NCI-H2227 (cell line): Measurements from ENCODE around the gene TOP2B.

ENCODE experiments used
- DNase-seq: peaks from one replicate; lab custom pipeline; 2025; ENCODE audit not compliant: unreplicated experiment; lab: John Stamatoyannopoulos, UW

Gene TOP2B, protein sequence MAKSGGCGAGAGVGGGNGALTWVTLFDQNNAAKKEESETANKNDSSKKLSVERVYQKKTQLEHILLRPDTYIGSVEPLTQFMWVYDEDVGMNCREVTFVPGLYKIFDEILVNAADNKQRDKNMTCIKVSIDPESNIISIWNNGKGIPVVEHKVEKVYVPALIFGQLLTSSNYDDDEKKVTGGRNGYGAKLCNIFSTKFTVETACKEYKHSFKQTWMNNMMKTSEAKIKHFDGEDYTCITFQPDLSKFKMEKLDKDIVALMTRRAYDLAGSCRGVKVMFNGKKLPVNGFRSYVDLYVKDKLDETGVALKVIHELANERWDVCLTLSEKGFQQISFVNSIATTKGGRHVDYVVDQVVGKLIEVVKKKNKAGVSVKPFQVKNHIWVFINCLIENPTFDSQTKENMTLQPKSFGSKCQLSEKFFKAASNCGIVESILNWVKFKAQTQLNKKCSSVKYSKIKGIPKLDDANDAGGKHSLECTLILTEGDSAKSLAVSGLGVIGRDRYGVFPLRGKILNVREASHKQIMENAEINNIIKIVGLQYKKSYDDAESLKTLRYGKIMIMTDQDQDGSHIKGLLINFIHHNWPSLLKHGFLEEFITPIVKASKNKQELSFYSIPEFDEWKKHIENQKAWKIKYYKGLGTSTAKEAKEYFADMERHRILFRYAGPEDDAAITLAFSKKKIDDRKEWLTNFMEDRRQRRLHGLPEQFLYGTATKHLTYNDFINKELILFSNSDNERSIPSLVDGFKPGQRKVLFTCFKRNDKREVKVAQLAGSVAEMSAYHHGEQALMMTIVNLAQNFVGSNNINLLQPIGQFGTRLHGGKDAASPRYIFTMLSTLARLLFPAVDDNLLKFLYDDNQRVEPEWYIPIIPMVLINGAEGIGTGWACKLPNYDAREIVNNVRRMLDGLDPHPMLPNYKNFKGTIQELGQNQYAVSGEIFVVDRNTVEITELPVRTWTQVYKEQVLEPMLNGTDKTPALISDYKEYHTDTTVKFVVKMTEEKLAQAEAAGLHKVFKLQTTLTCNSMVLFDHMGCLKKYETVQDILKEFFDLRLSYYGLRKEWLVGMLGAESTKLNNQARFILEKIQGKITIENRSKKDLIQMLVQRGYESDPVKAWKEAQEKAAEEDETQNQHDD (N-terminal part only)

DNA sequence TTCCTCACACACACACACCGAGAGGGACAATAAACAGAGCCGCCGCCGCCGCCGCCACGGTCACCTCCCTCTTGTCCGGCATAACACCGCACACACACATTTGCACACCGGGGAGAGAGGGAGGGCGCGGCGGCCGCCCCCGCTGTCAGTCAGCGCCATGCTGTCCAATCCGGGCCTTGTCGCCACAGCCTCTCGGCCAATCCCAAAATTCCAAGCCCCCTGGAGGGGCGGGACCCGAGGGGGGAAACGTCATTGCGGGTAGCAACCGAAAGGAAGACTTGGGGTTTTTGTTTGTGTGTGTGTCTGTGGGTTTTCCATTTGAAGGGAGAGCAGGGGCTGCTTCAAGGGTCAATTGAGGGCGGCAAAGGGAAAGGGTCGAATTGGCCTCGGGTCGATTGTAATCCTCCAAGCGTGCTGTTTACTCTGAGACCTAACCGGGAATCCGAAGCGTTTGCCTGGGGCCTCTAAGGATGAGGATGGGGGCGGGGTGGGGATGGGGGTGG is at the start of gene TOP2B:
TSS of gene TOP2B (minus strand) at position 96 of the 503 bp plus-strand sequence. CDS start 610 bp downstream, outside the sequence.
- DNase-seq = peak; percentile 94

DNA sequence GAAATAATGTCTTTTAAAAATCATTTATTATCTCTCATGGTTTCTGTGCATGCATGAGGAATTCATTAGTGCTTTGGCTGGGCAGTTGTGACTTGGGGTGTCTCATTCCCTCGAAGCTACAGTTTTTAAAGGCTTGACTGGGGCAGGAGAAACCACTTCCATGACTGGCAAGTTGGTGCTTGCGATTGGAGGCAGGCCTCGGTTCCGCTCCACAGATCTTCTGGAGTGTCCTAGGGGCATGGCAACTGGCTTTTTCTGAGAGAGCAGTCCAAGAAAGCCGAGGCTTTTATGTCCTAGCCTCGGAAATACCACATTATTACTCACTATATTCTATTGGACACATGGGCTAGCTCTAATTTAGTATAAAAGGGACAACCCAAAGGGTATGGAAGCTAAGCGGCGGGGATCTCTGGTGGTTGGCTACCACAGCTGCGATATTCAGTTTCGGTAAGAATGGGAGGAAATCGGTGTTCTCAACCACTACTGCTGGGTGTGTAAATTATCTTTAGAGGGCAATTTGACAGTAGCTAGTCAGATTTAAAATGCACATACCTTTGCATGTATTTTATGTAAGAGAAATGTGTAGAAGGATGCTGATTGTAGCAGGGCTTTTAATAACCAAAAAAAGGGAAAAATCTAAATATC is 48.8 kb upstream of the TOP2B start:
- no peak for DNase-seq

DNA sequence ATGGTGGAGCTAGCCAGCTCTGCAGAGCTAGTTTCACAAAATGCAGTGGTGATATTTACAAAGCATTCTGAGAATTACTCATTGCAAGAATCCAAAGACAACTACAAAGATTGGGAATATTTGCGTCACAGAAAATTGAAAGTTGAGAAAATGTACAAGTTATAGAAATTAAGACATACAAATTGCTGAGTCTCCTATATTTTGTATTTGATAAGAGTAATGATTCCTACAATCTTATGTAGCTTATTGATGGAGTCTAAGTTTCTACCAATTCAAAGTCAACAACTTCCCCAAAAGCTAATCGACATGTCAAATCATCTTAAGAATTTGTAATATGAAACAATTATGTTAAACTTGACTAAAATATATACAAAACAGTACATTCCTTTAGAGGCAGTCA is 46.4 kb upstream of the TOP2B start:
- DNase-seq = no peak

DNA sequence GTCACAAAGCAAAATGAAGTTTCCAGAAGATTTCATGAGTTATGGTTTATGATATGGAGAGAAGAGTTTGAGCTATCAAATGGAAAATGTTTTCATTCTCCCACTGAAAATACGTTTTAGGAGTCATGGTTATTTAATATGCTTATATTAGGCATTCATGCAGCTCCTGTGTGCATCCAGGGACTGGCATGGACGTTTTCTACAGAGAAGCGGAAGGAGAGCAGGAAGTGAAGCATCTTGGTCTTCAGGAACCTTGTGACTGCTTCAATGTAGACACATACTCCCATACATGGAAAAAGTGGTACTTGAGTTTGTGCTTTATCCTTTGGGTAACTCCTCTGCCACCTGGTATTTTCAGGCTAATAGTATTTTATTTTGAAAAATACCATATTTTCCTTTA is 43.3 kb upstream of the TOP2B start:
- no peak for DNase-seq

DNA sequence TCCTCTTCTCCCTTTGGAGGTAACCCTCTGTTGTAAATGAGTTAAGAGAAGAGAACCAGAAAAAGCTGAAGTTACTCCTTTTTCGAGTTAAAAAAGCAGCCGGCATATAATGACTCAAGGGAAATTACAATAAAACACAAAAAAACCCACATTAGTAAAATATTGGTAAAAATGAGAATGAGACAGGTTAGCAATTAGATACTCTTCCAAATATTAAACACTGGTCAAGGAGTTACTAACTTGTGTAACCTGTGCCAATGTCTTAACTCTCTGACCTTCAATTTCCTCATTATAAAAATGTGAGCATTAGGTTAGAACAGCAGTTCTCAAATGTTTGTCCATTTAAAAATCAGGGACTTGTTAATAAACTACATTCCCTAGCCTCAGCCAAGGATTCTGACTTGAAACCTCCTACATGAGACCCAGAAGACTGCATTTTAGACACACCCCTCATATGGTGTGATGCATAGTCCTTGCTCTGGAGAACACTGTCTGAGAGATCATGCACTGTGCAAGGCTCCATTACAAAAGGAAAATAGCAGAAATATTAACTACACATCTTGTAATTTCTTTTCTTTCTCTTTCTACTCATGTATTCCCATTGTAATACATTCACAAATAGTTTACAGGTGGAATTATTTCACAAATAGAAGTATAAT is 42.7 kb upstream of the TOP2B start:
- no peak for DNase-seq

DNA sequence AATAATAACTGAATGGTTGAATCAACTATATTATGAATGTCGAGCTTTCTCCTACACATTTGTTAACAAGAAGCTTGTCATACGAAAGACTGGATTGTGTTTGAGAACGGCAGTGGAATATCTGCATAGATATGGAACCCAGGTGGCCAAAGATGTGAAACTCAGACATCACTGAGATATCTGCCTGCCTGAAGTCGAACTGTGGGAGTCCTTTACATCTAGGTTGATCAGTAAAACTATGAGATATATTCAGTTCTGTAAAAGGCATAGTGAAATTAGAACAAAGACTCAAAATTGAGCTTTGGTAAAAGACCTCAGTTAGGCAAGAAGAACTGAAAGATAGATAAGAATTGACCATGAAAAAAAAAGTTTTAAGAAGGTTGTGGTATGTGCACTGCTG is 41.5 kb upstream of the TOP2B start:
- no peak for DNase-seq

DNA sequence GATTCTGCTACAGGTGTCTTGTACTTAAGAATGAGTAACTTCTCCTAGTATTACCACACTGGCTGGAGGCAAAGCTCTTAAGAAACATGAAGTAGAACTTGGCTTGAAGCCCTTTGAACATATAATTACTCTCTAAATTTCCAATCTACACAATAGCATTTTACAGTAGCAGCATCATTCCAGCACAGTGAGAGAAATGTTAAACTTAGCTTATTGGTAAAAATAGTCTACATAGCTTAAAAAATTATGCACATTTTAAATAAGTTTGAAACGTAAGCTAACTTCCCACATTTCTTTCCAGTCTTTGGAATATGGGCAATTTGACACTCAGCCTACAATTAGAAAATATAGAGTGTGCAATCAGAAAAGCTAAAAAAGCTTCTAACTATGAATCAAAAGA is 32.8 kb upstream of the TOP2B start:
- DNase-seq = no peak

DNA sequence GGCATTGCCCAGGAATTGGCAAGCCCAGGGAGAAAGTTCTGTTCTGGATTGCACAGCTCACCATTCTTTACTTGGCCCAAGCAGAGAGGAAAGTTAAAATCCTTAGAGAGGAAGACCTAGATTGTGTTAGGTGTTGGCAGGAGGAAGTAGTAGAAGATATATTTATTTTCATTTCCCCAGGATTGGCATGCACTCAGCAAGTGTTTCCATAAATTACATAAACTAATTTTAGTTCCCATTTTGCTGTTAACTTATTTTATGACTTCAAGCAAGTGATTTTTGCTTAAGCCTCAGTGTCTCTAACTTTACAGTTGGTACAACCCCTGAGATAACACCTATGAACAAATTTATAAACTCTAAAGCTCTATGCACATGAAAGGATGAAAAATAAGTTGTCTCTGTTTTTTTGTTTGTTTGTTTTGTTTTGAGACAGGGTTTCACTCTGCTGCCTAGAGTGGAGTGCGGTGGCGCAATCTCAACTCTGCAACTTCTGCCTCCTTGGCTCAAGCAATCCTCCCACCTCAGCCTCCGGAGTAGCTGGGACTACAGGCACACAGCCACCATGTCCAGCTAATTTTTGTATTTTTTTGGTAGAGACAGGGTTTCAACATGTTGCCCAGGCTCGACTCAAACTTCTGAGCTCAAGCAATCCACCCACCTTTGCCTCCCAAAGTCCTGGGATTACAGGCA is 31.2 kb upstream of the TOP2B start:
- no peak for DNase-seq

DNA sequence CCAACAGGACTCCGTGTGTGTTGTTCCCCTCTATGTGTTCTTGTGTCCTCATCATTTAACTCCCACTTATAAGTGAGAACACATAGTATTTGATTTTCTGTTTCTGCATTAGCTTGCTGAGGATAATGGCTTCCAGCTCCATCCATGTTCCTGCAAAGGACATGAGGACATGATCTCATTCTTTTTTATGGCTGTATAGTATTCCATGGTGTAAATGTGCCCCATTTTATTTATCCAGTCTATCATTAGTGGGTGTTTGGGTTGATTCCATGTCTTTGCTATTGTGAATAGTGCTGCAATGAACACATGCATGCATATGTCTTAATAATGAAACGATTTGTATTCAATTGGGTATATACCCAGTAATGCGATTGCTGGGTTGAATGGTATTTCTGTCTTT is 28.5 kb upstream of the TOP2B start:
- no peak for DNase-seq

DNA sequence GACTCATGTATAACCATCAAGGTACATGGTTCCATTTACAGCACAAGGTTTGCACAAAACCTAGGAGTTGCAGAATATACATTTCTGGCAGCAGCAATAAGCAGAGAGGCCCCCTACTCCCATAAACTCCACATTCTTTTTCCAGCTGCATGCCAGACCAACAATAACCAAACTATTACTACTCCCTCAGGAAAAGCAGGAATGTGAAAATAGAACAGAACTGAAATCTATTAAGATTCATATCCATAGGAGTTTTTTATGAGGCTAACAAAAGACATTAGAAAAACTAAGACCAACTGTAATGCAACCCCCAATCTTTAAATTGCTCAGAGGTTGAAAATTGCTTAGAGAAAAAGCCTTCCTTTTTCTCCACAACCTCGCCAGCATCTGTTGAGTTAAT is 27.6 kb upstream of the TOP2B start:
- no peak for DNase-seq

DNA sequence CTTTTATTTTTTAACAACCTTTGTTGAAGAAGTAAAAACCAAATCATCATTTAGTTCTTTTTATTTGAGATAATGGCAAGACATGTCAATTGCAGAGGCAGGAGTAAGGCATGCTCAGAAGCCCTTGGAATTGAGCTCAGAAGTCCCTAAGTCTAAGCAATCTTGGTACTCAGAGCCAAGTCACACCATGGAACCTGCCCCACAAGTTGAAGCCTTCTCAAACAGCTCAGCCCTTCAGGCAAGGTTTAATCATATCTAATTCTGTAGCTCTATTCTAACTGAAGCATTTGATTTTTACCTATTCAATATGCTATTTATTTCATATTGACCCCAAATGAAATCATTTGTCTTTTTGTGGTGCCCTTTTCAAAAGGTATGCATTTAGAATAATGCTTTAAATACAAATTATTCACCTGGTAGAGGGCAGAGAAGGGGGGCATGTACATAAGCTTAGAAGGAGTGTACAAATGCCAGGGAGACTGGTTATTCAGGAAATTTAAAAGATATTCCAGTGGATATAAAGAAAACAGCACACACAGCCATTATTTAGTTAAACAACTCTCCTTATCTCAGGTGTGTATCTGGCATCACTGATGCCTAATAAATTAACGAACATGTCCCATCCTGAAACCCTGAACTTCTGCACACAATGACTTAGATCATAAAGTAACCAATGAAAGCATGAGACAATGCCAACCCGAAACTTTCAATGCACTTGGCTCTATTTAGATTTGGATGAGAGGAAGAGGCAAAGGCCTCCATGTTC is 26.2 kb upstream of the TOP2B start:
- DNase-seq = no peak

DNA sequence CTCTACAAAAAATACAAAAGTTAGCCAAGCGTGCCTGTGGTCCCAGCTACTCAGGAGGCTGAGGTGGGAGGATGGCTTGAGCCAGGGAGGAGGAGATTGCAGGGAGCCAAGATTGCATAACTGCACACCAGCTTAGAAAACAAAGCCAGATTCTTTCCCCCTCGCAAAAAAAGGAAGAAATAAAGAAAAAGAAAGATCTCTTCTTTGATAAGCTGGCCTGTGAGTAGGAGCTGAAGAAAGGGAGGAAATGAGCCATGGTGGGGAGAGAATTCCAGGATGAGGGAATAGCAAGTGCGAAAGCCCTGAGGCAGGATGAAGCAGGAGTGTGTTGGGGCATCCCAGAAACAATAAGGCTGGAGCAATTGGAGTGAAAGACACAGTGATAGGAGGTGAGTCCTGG is 24.5 kb upstream of the TOP2B start:
- no peak for DNase-seq

DNA sequence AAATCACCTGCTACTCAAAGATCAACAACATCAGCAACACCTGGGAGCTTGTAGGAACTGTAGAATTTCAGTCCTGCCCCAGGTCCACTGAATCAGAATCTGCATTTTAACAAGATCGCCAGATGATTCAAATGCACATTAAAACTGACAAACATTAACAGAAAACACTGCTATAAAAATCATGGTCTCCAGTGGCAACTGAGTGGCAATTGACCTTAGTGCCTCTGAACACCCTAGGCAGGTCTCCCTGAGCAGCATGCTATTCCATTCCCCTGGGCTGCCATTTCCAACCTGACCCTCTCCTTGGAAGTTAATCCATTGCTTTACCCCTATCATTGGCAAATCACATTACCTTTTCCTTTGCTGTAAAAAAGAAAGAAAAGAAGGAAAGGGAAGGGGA is 23.0 kb upstream of the TOP2B start:
- no peak for DNase-seq

DNA sequence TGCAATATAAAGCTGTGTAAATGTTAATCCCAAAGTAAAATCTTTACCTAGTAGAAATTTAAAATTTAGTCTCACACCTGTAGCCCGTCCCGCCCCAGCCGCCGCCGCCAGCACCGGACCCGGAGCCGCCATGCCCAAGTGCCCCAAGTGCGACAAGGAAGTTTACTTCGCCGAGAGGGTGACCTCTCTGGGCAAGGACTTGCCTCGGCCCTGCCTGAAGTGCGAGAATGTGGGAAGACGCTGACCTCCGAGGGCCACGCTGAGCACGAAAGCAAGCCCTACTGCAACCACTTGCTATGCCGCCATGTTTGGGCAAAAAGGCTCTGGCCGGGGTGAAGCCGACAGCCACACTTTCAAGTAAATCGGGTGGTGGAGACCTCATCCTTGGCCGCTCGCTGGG is 22.1 kb upstream of the TOP2B start:
- no peak for DNase-seq

DNA sequence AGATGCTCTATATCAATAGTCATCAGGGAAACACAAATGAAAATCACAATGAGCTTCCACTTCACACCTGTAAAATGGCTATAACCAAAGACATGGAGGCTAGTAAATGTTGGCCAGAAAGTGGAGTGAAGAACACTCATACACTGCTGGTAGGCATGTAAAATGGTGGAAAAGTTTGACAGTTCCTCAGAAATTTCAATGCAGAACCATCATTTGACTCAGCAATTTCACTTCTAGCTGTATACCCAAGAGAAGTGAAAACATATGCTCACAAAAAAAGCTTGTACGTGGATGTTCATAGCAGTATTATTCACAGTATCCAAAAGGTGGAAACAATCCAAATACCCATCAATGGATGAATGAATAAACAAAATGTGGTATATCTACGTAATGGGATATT is 19.2 kb upstream of the TOP2B start:
- no peak for DNase-seq

DNA sequence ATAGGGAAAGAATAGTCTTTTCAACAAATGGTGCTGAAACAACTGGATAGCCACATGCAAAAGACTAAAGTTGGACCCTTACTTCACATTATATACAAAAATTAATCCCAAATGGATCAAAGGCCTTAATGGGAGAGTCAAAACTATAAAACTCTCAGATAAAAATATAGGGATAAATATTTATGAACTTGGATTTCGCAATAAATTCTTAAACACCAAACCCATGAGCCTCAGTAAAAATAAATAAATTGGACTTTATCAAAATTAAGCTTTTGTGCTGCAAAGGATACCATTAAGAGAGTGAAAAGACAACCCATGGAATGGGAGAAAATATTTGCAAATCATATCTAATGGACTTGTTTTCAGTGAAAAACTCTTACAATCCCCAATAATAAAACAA is 18.7 kb upstream of the TOP2B start:
- no peak for DNase-seq

DNA sequence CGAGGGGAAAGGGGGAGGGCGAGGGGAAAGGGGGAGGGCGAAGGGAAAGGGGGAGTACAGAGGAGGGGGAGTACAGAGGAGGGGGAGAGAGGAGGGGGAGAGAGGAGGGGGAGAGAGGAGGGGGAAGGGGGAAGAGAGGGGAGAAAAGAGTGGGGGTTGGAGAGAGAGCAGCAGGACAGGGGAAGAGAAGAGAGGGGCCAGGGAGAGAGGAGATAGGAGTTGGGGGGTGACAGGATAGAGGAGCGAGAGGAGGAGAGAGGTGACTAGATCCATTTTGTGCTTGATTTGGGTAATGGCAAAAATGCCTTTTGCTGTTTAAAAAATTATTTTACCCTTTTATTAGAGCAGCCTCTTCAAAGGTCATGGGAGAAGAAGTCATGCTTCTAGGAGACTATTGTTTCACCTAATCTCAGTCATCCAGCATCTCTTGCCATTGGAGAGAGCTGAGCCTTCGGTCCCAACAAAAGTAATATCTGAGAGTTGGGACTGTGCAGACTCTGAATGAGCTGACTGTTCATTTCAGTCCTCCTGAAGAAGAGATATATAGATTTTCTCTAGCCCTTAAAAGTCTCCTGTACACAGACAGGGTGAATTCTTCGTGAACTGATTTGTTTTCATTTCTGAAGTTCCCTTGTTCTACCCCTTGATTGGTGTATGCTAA is 15.1 kb upstream of the TOP2B start:
- no peak for DNase-seq

DNA sequence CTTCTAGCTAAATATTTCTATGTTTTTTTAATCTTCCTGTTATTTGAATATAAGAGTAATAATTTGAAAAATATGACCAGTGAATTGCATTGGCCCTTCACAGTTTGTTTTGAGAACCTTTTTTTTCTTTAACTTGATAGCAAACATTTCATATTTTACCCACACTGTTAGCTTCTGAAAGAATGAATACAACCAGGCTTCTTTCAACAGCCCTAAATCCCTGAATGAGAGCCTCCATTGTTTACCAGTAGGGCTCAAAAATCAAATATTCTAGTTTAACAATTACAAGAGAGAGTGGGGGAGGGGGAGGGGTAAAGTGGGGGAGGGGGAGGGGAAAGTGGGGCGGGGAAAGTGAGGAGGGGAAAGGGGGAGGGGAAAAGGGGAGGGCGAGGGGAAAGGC is 14.5 kb upstream of the TOP2B start:
- DNase-seq = no peak

DNA sequence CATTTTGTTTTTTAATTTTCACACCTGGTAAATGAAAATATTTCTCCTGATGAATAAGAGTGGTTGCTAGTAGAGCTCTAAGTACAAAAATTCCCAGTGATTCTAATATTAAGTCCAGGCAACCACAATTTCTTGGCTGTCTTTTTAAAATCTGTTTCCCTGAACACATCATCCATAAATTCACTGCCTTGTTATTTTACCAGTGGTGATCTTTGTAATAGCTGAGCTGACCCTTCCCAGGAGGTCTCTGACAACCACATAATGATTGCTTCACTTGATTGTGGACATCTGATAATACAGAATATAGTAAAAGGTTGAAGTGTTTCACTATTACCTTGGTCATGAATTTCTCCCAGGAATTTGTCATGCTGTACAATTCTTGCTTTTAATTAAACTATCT is 13.9 kb upstream of the TOP2B start:
- DNase-seq = peak; percentile 7
